Measurements from ENCODE around the gene SSR2.
A peak's percentile ranks its signal among the peaks of the same experiment; 100 is the strongest.
"Not testable (repeated sequence)": the region's sequence is repeated elsewhere in the genome, so short reads cannot be mapped to it uniquely, and the experiment has no call there.

SSR2 gene

DNA sequence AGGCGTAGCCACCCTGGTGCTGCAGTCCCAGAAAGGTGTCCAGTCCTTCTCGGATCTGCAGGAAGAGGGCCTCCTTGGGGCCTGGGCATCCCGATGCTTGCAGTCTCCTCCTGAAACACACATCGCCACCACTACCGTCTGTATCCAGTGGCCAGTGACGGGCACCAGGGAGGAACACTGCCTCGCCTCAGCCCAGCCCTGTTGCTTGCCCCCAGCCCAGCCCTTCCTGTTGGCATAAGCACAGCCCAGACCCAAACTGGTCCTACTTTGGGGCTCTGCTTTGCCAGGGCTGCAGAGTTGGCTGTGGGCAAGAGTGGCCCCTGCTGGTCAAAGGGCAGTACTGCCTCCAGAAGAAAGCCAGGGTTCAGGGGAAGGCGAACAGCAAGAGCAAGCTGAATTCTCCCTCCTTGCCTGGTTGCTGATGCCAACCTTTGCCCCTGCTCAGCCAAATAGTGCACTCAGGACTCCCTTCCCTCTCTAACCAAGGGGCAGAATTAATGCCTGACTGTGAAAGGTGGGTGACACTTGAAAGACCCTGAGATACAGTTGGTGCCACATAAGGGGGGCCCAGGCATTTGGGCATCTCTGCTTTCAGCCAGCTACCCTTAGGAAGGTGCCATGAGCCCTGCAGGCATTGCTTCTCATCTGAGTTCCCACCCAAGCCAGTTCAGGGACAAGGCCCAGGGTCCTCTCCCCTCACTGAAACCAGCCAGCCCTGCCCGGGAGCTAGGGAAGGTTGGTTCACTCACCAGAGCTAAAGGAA is 31.3 kb downstream of the SSR2 start:
- DNase-seq = peak; percentile 42

DNA sequence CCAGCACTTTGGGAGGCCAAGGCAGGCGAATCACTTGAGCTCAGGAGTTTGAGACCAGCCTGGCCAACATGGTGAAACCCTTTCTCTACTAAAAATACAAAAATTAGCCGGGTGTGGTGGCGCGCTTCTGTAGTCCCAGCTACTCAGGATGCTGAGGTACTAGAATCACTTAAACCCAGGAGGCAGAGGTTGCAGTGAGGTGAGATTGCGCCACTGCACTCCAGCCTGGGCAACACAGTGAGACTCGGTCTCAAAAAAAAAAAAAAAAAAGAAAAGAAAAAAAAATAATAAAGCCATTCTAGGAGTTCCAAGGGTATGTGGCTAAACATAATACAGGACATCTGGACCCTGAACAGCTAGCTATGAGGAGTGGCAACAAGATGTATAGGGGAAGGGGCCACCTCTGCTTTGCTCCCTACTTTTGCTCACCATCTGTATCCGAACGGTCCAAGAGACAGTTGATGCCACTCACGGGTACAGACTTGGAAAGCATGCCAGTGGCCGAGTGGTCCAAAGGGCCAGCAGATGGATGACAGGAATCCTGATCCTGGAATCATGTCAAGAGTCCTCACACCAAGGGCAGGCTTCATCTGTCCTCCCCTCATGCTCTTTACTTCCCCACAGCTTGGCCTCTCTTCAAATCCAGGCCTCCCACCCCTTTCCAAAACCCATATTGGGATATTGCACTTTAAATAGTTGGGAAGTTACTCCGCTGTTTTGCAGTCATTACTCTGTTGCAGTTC is 35.7 kb downstream of the SSR2 start:
- not testable (repeated sequence) for DNase-seq

GRCh38 chr1:155984341-155984740 is 36.4 kb downstream of the SSR2 start:
- DNase-seq = no peak

GRCh38 chr1:155983191-155984024 is 37.3 kb downstream of the SSR2 start:
- peak; percentile 91 for DNase-seq

DNA sequence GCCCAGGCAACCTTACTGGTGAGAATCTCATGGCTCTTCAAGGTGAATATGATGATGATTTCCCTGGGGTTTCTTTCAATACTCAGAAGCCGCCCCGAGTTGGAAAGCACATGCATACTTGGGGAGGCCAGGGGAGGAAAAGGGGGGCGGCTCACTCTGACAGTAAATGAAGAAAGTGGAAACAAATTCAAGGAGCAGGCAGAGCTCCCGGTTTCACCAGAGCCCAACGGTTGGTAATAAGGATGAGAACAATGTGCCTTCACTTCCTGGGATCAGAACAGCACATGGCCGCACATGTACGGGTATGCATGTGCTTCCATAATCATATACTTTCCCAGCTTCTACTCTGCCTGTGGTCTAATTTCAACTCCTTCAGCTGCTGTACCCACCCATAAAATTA is 38.6 kb downstream of the SSR2 start:
- DNase-seq = no peak

GRCh38 chr1:155981266-155982088 is 39.3 kb downstream of the SSR2 start:
- no peak for DNase-seq

DNA sequence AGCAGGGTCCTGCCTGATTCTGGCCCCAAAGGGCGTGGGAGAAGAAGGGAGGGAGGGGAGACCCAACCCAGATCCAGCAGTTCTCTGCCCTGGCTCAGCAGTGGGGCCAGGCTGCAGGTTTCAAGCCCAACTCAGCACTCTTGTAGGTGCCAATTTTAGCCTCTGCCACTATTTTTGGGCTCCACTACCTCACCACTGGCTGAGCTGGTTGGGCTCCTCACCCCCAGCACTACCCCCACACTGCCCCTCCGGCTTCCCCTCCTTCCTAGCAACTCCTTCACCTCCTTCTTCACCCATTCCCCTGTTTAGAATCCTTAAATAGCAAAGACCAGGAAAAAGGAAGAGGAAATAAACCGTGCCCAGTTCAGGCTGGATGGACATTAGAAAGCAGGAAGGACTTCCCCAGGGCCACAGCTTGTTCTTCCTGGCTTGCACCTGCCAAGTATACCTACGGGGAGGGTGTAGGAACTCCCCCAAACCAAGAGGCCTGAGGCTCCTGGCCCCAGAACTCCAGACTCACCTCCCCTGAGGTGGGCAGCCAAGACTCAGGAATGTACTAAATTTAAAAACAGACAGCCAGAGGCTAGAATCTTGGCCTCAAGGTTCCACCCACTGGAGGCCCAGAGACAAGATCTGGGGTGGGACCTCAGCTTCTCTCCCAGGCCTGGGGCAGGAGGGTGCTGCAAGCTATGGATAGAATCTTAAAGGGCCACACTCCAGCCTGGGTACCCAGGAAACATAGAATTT is 41.0 kb downstream of the SSR2 start:
- DNase-seq = no peak

DNA sequence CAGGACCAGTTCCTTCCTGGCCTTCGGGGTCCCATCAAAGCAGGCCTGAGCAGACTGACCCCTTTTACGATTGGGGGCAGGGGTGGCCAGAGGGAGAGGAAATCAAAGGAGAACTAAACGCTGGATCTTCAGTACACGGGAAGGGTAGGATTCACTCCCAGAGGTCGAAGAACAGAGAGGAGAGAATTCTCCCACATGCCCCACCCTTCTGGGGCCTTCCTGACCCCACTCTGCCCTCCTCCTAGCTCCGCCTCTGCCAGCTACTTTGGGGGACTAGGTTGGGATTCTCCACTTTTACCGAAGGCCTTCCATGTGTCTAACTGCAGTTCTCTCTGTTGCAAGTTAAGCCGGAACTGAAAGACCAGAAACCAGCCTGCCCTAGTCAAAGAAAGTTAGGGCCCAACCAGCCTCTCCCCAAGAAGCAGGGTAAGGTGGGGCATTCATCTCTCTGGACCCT is 41.8 kb downstream of the SSR2 start:
- no peak for DNase-seq

- DNase-seq = no peak
These were observed 42.3 kb downstream of the SSR2 start, which contains the start of gene ARHGEF2 for GRCh38 chr1:155978325-155978972. Gene ARHGEF2 (minus strand): TSS chr1:155978547. CDS start chr1:155978427, 120 bp downstream.

GRCh38 chr1:155977690-155978324 is 42.9 kb downstream of the SSR2 start:
- no peak for DNase-seq

DNA sequence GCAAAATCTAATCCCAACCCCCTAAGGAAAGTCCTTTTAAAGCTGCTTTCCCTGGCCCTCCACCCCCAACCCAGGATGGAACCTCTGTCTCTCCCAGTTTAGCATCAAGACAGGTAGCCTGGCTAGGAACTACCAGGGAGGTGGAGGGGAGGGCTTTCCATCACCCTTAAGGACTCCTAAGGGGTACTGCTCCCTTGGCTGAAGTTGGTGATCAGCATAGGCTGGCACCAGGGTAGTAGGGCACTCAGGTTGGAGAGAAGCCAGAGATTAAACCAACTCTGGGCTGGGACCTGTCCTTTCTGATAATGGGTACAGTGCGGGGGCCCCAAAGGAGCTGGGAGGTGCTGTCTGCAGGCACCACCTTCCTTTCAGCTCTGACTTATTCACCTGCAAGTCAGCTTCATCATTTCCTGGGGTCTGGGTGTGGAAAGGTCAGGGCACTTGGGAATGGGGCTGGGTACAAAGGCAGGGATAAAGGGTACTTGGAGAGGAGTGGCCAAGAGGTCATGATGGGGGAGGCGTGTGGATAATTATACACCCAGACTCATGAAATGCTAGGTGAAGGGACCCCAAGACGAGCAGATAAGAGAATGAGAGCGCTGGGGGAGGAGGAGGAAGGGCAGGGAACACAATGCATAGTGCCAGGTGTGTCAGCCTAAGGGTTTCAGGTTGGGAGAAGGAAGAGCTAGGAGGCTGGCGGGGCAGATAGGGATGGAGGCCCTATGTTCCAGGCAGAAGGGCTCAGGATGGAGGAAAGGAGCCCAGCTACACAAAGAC is 43.6 kb downstream of the SSR2 start:
- DNase-seq = no peak

DNA sequence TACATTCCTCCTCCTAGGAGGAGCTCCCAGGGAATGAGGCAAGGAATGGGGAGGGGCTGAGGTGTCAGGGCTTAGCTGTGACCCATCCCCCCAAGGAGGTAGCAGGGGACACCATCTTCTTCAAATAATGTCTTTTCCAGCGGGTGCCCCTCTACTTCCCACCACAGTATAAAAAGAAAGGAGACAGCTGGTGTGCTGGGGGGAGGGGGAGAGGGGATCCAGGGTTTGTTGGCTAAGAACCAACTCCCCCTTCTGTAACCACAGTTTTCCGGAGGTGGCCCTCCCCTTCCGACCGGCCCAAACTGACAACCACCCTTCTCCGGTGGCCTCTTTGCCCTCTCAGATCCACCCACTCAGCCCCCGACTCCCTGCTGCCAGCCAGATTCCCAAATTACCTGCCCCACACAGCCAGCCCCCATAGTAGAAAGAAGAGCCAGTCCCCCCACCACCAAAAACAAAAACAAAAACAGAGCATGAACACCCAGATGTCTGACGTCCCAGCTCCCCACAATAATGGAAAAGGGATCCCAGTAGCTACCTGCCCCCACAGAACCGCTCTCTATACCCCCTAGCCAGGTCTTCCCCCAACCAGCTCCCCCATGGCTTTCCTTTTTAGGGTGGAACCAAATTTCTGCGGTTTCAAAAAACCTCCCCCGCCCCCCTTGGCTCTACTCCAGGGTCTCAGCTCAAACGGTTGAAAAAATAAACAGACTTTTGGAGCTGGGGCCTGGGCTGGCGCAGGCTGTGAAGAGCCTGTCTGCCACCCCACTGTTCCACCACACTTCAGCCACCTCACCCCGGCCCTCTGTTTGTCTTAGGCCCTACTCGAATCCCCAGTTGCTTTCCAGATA is 44.5 kb downstream of the SSR2 start:
- DNase-seq = no peak

DNA sequence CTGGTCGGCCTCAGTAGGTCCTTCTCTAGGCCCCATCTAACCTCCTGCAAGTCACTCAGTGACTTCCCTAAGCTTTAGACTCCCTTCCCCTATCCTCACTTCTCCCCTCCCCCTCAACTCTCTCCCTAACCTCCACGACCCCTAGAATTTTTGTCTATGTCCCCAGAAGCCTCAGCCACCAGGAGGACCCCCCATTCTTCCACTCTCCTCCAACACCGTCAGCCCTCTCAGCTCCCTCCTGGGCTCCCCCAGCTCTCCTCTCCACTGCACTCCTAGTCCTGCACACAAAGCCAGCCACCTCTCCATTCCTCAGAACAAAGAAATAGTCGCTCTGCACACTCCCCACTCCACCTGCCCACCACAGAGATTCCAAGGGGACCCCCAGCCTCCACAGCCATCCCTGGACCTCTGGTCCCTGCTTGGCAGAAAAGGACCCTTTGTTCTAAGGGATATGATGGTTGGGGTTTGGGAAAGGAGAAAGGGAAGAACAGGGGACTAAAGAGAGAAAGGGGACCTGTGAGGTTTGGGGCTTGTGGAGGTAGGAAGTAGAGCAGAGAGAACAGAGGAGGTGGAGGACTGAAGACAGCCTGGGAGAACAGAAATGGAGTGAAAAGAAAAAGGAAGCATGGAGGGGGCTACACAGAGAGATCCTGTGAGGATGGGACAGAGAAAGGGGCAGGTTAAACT is 45.2 kb downstream of the SSR2 start:
- no peak for DNase-seq

- no peak for DNase-seq
These were observed 46.3 kb downstream of the SSR2 start for GRCh38 chr1:155974208-155975115.

GRCh38 chr1:155973723-155974122 is 47.0 kb downstream of the SSR2 start:
- DNase-seq = no peak

DNA sequence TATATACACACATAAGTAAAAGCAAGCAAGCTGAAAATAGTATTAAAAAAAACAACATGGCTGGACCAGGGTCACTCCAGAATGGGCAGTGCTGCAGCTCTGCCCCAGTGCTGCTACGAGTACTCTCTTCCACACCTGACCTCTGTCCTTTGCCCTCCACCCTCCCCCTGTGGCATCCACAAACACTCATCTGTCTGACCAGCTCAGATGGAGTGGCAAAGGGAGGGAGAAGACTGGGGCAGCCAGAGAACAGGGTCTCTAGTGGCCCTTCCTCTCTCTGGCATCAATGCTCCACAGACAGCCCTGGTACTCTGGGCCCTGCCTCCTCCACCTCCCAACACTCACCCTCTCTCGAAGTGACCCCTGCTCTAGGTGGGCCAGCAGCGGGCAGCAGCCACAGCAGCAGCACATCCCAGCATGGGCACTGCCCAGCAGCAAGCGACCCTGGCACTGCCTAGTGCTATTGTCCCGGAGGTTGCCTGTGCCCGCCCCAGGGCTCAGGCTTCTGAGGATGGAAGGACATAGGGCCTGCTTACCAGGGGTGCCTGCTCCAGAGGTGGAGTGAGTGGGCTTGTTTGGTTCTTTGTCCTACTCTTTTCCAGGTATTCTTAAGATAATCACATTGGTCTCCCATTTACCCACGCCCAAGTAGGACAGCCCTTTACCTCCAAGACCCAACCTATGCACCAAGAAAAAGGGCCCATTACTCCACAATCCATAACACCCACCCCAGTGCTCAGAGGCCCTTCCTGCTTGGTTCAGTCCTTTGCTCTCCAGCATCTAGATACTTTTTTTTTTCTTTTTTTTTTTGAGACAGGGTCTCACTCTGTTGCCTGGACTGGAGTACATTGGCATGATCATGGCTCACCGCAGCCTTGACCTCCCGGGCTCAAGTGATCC is 48.6 kb downstream of the SSR2 start:
- DNase-seq = no peak

All from amniotic stem cell (primary cell).